ENCODE results near the gene RNLS. TPM values are rescaled to one million over a fixed set of nuclear protein-coding genes. Genes with fewer than 3 reads are reported as not detected.
"Not testable (repeated sequence)": the region's sequence is repeated elsewhere in the genome, so short reads cannot be mapped to it uniquely, and the experiment has no call there.

The RNLS gene
- polyA plus RNA-seq, 3 donors, result 16.5 to 17.6 (median 17.5) TPM

- DNase-seq (ENCODE audit: low read depth in 3 of 3, low spot score in 2 of 3), result no peak
Observed at GRCh38 chr10:88361995-88362807, 220.9 kb downstream of the RNLS start.

- DNase-seq (ENCODE audit: low read depth in 3 of 3, low spot score in 2 of 3), result no peak
Observed at GRCh38 chr10:88361494-88361893, 221.6 kb downstream of the RNLS start.

GRCh38 chr10:88355750-88356149 is 227.4 kb downstream of the RNLS start:
- DNase-seq (ENCODE audit: low read depth in 3 of 3, low spot score in 2 of 3), result not testable (repeated sequence)

GRCh38 chr10:88347597-88348304 is 235.4 kb downstream of the RNLS start:
- DNase-seq (ENCODE audit: low read depth in 3 of 3, low spot score in 2 of 3), result no peak

- DNase-seq (ENCODE audit: low read depth in 3 of 3, low spot score in 2 of 3), result no peak
Observed at GRCh38 chr10:88347022-88347421, 236.1 kb downstream of the RNLS start.

- no peak for DNase-seq (ENCODE audit: low read depth in 3 of 3, low spot score in 2 of 3)
Observed at GRCh38 chr10:88346144-88346977, 236.8 kb downstream of the RNLS start.

GRCh38 chr10:88343761-88344484 is 239.2 kb downstream of the RNLS start:
- DNase-seq (ENCODE audit: low read depth in 3 of 3, low spot score in 2 of 3), result no peak

- DNase-seq (ENCODE audit: low read depth in 3 of 3, low spot score in 2 of 3), result no peak
Observed at GRCh38 chr10:88342733-88343310, 240.3 kb downstream of the RNLS start.

GRCh38 chr10:88337134-88337533 is 246.0 kb downstream of the RNLS start:
- DNase-seq (ENCODE audit: low read depth in 3 of 3, low spot score in 2 of 3), result no peak

- no peak for DNase-seq (ENCODE audit: low read depth in 3 of 3, low spot score in 2 of 3)
Observed at GRCh38 chr10:88336334-88336733, 246.8 kb downstream of the RNLS start.

- no peak for DNase-seq (ENCODE audit: low read depth in 3 of 3, low spot score in 2 of 3)
Observed at GRCh38 chr10:88333248-88333630, 249.9 kb downstream of the RNLS start.

- no peak for DNase-seq (ENCODE audit: low read depth in 3 of 3, low spot score in 2 of 3)
Observed at GRCh38 chr10:88332503-88333247, 250.4 kb downstream of the RNLS start.

GRCh38 chr10:88330174-88330573 is 252.9 kb downstream of the RNLS start:
- DNase-seq (ENCODE audit: low read depth in 3 of 3, low spot score in 2 of 3), result no peak

GRCh38 chr10:88322324-88323063 is 260.6 kb downstream of the RNLS start:
- no peak for DNase-seq (ENCODE audit: low read depth in 3 of 3, low spot score in 2 of 3)

GRCh38 chr10:88319960-88320517 is 263.1 kb downstream of the RNLS start:
- no peak for DNase-seq (ENCODE audit: low read depth in 3 of 3, low spot score in 2 of 3)

- DNase-seq (ENCODE audit: low read depth in 3 of 3, low spot score in 2 of 3), result no peak
Observed at GRCh38 chr10:88318803-88319202, 264.3 kb downstream of the RNLS start.

- DNase-seq (ENCODE audit: low read depth in 3 of 3, low spot score in 2 of 3), result no peak
Observed at GRCh38 chr10:88317099-88317498, 266.0 kb downstream of the RNLS start.

- DNase-seq (ENCODE audit: low read depth in 3 of 3, low spot score in 2 of 3), result no peak
Observed at GRCh38 chr10:88316292-88316861, 266.7 kb downstream of the RNLS start.
